GM21526 (cell line): ENCODE results near the gene OR6A2.

Experiments
- ATAC-seq: cut with Tn5 transposase; IDR thresholded peaks from one replicate; pipeline ENCODE4 v1.9.1; 2021; ENCODE audit warnings: moderate library complexity; ENCODE audit not compliant: unreplicated experiment, low FRiP score

OR6A2 gene

GRCh38 chr11:6757373-6757967 lies 42.0 kb downstream of the OR6A2 start:
- no peak for ATAC-seq

GRCh38 chr11:6755953-6756347 lies 43.5 kb downstream of the OR6A2 start:
- ATAC-seq: no peak

GRCh38 chr11:6755303-6755952 lies 44.1 kb downstream of the OR6A2 start:
- ATAC-seq: peak; percentile 56

GRCh38 chr11:6747097-6747668 lies 52.3 kb downstream of the OR6A2 start:
- no peak for ATAC-seq

GRCh38 chr11:6746626-6747025 lies 52.9 kb downstream of the OR6A2 start:
- ATAC-seq: no peak

GRCh38 chr11:6746086-6746618 lies 53.3 kb downstream of the OR6A2 start:
- peak; percentile 88 for ATAC-seq

GRCh38 chr11:6745465-6746015 lies 53.9 kb downstream of the OR6A2 start:
- peak; percentile 68 for ATAC-seq

GRCh38 chr11:6745018-6745417 lies 54.5 kb downstream of the OR6A2 start:
- ATAC-seq: no peak

GRCh38 chr11:6742260-6742659 lies 57.2 kb downstream of the OR6A2 start:
- no peak for ATAC-seq
